CD14-positive monocyte (primary cell): ENCODE results near the gene HSDL1. TPM values are rescaled to one million over a fixed set of nuclear protein-coding genes. Genes with fewer than 3 reads are reported as not detected.
A peak's percentile ranks its signal among the peaks of the same experiment; 100 is the strongest.

ENCODE experiments used
- DNase-seq, 3 donors: peaks; one replicate each; pipeline ENCODE4 v3.0.0-alpha.2; 2011 to 2022
- H2AFZ ChIP-seq: 2 replicates; pipeline ENCODE4 v1.6.0; 2012; ENCODE audit warnings: mild to moderate bottlenecking, low read depth, low read length, inconsistent platforms; ENCODE audit not compliant: insufficient read depth, poor library complexity, severe bottlenecking
- H3K27ac ChIP-seq, 2 donors: 1 replicate in 1 of 2; 2 replicates in 1 of 2; pipeline ENCODE4 v1.5.1; 2012 to 2013; ENCODE audit warnings: low read length in 2 of 2, control low read depth in 1 of 2, inconsistent platforms in 1 of 2, low read depth in 1 of 2, mild to moderate bottlenecking in 1 of 2
- H3K27me3 ChIP-seq, 2 donors: one replicate each; pipeline versions ENCODE4 v1.6.0 to v1.6.1; 2011 to 2013; ENCODE audit warnings: low read length in 2 of 2; ENCODE audit not compliant: control insufficient read depth in 2 of 2, insufficient read depth in 2 of 2
- H3K36me3 ChIP-seq, 2 donors: replicated peaks in 1 of 2; 1 replicate in 1 of 2; 2 replicates in 1 of 2; pipeline versions ENCODE4 v1.5.1 to v1.6.1; 2012 to 2013; ENCODE audit warnings: low read length in 2 of 2, control low read depth in 1 of 2, inconsistent platforms in 1 of 2, mild to moderate bottlenecking in 1 of 2; ENCODE audit not compliant: insufficient read depth in 2 of 2, control insufficient read depth in 1 of 2
- H3K4me1 ChIP-seq, 2 donors: 1 replicate in 1 of 2; 2 replicates in 1 of 2; pipeline versions ENCODE4 v1.5.1 to v1.6.1; 2012 to 2013; ENCODE audit warnings: low read length in 2 of 2, control low read depth in 1 of 2, inconsistent platforms in 1 of 2, mild to moderate bottlenecking in 1 of 2, moderate library complexity in 1 of 2; ENCODE audit not compliant: insufficient read depth in 2 of 2, control insufficient read depth in 1 of 2
- H3K4me2 ChIP-seq: replicated peaks from 2 replicates; pipeline ENCODE3; 2012; ENCODE audit warnings: low read length, moderate library complexity, mild to moderate bottlenecking; ENCODE audit not compliant: poor library complexity, severe bottlenecking; ENCODE audit errors: extremely low read depth
- H3K4me3 ChIP-seq, 3 experiments: fragments of 200-600 bp in 1 of 3; sonication (generic) in 1 of 3; replicated peaks in 1 of 3; 1 replicate in 2 of 3; 2 replicates in 1 of 3; pipeline ENCODE4 v1.5.1; 2011 to 2013; ENCODE audit warnings: low read length in 3 of 3, mild to moderate bottlenecking in 3 of 3, control low read depth in 2 of 3, low read depth in 2 of 3, inconsistent platforms in 1 of 3, moderate library complexity in 1 of 3
- H3K79me2 ChIP-seq: 2 replicates; pipeline ENCODE4 v1.6.0; 2012; ENCODE audit warnings: mild to moderate bottlenecking, control low read depth, inconsistent platforms, low read length, moderate library complexity; ENCODE audit not compliant: insufficient read depth
- H3K9ac ChIP-seq: 2 replicates; pipeline ENCODE4 v1.6.0; 2017; ENCODE audit warnings: low read length, mild to moderate bottlenecking; ENCODE audit not compliant: insufficient read depth, poor library complexity, severe bottlenecking
- H3K9me3 ChIP-seq, 2 donors: replicated peaks in 1 of 2; 1 replicate in 1 of 2; 2 replicates in 1 of 2; pipeline versions ENCODE4 v1.5.1 to v1.6.1; 2012 to 2013; ENCODE audit warnings: low read length in 2 of 2, control low read depth in 1 of 2; ENCODE audit not compliant: control insufficient read depth in 1 of 2, insufficient read depth in 1 of 2
- H4K20me1 ChIP-seq: 2 replicates; pipeline ENCODE4 v1.6.0; 2012; ENCODE audit warnings: mild to moderate bottlenecking, low read length, control low read depth, moderate library complexity; ENCODE audit not compliant: insufficient read depth
- H3K27ac Mint-ChIP-seq, 7 donors: one replicate each; pipeline ENCODE4 v1.8.0; 2020; ENCODE audit warnings: mild to moderate bottlenecking in 7 of 7, mixed read lengths in 7 of 7, moderate library complexity in 6 of 7, inconsistent platforms in 2 of 7
- H3K27me3 Mint-ChIP-seq, 3 donors: one replicate each; pipeline ENCODE4 v1.8.0; 2021 to 2022; ENCODE audit warnings: low read depth in 3 of 3, mild to moderate bottlenecking in 3 of 3, mixed read lengths in 3 of 3, moderate library complexity in 3 of 3, inconsistent platforms in 1 of 3
- H3K36me3 Mint-ChIP-seq, 2 donors: one replicate each; pipeline ENCODE4 v1.8.0; 2020; ENCODE audit warnings: mixed read lengths in 2 of 2, inconsistent platforms in 1 of 2, mild to moderate bottlenecking in 1 of 2
- H3K4me1 Mint-ChIP-seq: one replicate; pipeline ENCODE4 v1.8.0; 2020; ENCODE audit warnings: mild to moderate bottlenecking, mixed read lengths
- H3K4me3 Mint-ChIP-seq, 2 donors: one replicate each; pipeline ENCODE4 v1.8.0; 2020; ENCODE audit warnings: mild to moderate bottlenecking in 2 of 2, mixed read lengths in 2 of 2, moderate library complexity in 1 of 2
- H3K9me3 Mint-ChIP-seq, 7 donors: one replicate each; pipeline ENCODE4 v1.8.0; 2020 to 2022; ENCODE audit warnings: mixed read lengths in 7 of 7, mild to moderate bottlenecking in 6 of 7, moderate library complexity in 6 of 7, inconsistent platforms in 2 of 7
- WGBS: methylation state at CpG from one replicate; pipeline ENCODE4 v1.1.5; 2013; ENCODE audit warnings: missing lambda C conversion rate; ENCODE audit not compliant: insufficient coverage; 5-methylcytosine and 5-hydroxymethylcytosine counted together
- intact Hi-C, 2 donors: fragments of 100-400 bp; cut with micrococcal nuclease; formaldehyde crosslinking; loops; one replicate each; pipeline versions ENCODE4 v1.15.0 to v1.15.1; 2023
- polyA plus RNA-seq, 3 donors: library from polyadenylated mRNA; depleted of rRNA in 1 of 3; unstranded in 2 of 3; stranded (reverse) in 1 of 3; fragments of 300-500 nt in 2 of 3; fragments of >200 nt in 1 of 3; fragmentation: Illumina TruSeq in 2 of 3; gene quantifications; 1 replicate in 2 of 3; 2 replicates in 1 of 3; pipeline ENCODE4 v1.2.3, GENCODE V29; 2012 to 2021
- TF ChIP-seq, protein P1 (sequence below): fragments of 200-600 bp; IDR thresholded peaks from one replicate; pipeline ENCODE4 v1.8.0; 2022; ENCODE audit warnings: antibody characterized with exemption, mild to moderate bottlenecking

HSDL1 gene
- polyA plus RNA-seq, 3 donors: 7.3 to 13.3 (median 8.0) TPM

DNA sequence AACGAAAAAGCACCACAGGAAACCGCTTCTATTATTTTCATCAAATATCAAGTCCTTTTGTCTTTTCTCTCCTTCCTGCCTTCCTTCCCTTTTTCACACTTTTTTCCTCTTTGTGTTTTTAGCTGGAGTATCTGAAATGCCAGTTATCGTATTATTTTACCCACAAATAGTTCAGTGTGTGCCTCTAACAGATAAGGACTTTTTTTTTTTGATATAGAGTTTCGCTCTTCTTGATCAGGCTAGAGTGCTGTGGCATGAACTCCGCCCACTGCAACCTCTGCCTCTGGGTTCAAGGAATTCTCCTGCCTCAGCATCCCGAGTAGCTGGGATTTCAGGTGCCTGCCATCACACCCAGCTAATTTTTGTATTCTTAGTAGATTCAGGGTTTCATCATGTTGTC, 10.8 kb upstream of the HSDL1 start:
- Histone ChIP-seq H3K79me2 (no peaks in the 10 kb centered on the region), H3K27ac (no peak overlapping the region), H3K4me2 (no peak overlapping the region), H4K20me1 (no peaks in the 10 kb centered on the region), H3K9me3 (no peaks in the 10 kb centered on the region), H3K4me1 (no peaks in the 10 kb centered on the region), H3K27me3 (peaks cover 13 to 33% of the 10 kb centered on the region in 2 donors), H3K36me3 (no peaks in the 10 kb centered on the region), H3K9ac (no peak overlapping the region), H2AFZ (no peak overlapping the region), H3K4me3 (no peak overlapping the region)
- H3K9me3 Mint-ChIP-seq: no peaks in the 10 kb centered on the region
- peaks cover 0 to 2% of the 10 kb centered on the region in 2 donors for H3K36me3 Mint-ChIP-seq
- WGBS: 94% methylated on average over 2 of the region's 6 CpGs
- H3K4me1 Mint-ChIP-seq: no peaks in the 10 kb centered on the region
- peak overlapping the region in 1 of 2 donors; percentile 19 for H3K4me3 Mint-ChIP-seq
- H3K27ac Mint-ChIP-seq: no peak overlapping the region
- H3K27me3 Mint-ChIP-seq: peaks cover 24 to 43% (median 42%) of the 10 kb centered on the region in 3 donors
- intact Hi-C loops: no loop called here
- TF ChIP-seq, protein P1, sequence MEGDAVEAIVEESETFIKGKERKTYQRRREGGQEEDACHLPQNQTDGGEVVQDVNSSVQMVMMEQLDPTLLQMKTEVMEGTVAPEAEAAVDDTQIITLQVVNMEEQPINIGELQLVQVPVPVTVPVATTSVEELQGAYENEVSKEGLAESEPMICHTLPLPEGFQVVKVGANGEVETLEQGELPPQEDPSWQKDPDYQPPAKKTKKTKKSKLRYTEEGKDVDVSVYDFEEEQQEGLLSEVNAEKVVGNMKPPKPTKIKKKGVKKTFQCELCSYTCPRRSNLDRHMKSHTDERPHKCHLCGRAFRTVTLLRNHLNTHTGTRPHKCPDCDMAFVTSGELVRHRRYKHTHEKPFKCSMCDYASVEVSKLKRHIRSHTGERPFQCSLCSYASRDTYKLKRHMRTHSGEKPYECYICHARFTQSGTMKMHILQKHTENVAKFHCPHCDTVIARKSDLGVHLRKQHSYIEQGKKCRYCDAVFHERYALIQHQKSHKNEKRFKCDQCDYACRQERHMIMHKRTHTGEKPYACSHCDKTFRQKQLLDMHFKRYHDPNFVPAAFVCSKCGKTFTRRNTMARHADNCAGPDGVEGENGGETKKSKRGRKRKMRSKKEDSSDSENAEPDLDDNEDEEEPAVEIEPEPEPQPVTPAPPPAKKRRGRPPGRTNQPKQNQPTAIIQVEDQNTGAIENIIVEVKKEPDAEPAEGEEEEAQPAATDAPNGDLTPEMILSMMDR: no peak
- no peak for DNase-seq

DNA sequence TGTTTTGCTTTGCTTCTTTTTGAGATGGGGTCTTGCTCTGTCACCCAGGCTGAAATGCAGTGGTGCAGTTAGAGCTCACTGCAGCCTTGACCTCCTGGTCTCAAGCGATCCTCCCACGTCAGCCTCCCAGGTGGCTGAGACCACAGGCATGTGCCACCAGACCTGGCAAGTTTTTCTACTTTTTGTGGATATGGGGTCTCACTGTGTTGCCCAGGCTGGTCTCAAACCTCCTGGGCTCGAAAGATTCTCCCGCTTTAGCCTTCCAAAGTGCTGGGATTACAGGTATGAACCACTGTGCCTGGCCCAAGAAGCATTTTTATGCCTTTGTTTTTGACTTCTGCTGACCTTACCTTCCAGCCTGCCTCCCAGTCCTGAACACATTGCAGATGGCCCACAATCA, 10.2 kb upstream of the HSDL1 start:
- Mint-ChIP-seq H3K4me1 (no peaks in the 10 kb centered on the region), H3K36me3 (peaks cover 0 to 2% of the 10 kb centered on the region in 2 donors), H3K4me3 (peak overlapping the region in 1 of 2 donors; percentile 19), H3K9me3 (no peaks in the 10 kb centered on the region), H3K27me3 (peaks cover 22 to 42% (median 41%) of the 10 kb centered on the region in 3 donors), H3K27ac (peak overlapping the region in 1 of 7 donors; percentile 13)
- H3K36me3 ChIP-seq: no peaks in the 10 kb centered on the region
- H2AFZ ChIP-seq: no peak overlapping the region
- WGBS: 90% methylated on average over 4 of the region's 4 CpGs
- TF ChIP-seq, protein P1: no peak
- H3K4me2 ChIP-seq: no peak overlapping the region
- no peak for DNase-seq
- H4K20me1 ChIP-seq: no peaks in the 10 kb centered on the region
- no peaks in the 10 kb centered on the region for H3K4me1 ChIP-seq
- no peaks in the 10 kb centered on the region for H3K9me3 ChIP-seq
- no peak overlapping the region for H3K9ac ChIP-seq
- H3K4me3 ChIP-seq: no peak overlapping the region
- H3K27ac ChIP-seq: no peak overlapping the region
- intact Hi-C loops: no loop called here
- H3K79me2 ChIP-seq: no peaks in the 10 kb centered on the region
- peaks cover 13 to 33% of the 10 kb centered on the region in 2 donors for H3K27me3 ChIP-seq
